HG02981 (cell line): Measurements from ENCODE around the gene TRMT2A.

Experiments used
- ATAC-seq: cut with Tn5 transposase; IDR thresholded peaks from one replicate; pipeline ENCODE4 v1.9.1; 2021; ENCODE audit warnings: mild to moderate bottlenecking, moderate library complexity; ENCODE audit not compliant: unreplicated experiment

Gene TRMT2A

DNA sequence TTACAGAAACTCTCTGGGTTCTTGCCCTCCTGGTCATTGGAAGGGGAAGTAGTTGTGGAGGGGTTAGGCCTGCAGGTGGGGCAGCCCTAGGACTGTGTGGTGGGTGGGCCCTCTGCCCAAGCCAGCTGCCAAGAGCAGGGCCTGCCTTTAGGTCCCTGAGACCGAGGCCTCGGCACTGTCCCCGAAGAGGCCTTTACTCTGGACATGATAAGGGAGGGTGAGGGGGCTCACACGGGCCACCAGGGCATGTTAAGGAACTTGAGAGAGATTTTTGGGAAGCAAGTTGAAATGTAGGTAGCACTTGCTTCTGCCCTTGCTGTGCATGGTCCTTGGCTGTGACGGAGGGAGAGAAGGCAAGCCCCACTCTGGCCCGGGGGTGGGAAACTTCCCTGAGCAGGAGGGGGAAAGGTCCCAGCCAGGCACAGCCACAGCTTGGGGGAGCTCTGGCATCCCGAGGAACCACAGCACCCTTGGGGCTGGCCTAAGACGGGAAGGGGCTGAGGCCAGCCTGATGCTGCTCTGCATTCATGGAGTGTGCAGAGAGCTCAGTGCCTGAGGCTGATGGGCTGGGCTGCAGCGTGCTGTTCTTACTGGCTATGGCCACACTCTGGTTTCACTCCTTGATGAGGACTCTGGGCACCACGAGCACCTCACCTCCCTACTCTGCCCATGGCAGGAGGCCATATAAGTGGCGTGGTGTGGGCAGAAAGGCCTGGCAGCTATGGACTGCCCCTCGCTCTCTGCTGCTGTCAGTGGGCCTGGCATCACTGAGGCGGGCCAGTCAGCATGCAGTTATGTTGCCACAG, 8.9 kb downstream of the TRMT2A start:
- ATAC-seq = no peak

DNA sequence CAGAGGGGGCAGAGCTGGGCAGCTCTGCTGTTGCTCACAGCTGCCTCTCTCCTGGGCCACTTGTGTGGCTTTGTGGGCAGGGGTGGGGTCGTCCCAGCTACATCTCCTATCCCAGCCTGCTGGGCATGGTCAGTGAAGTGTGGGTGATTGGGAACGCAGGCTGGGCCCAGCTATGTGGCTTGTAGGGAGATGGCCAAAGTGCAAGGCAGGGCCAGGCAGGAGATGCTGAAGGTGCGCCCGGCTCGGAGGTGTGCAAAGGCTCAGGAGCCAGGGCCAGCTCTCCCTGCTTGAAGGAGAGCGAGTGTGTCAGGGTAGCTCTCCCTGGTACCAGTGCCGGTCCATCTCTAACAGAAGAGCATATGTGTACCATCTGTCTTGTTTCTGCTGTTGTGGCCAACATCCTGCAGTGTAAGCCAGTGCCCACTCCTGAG, 9.5 kb downstream of the TRMT2A start:
- no peak for ATAC-seq

DNA sequence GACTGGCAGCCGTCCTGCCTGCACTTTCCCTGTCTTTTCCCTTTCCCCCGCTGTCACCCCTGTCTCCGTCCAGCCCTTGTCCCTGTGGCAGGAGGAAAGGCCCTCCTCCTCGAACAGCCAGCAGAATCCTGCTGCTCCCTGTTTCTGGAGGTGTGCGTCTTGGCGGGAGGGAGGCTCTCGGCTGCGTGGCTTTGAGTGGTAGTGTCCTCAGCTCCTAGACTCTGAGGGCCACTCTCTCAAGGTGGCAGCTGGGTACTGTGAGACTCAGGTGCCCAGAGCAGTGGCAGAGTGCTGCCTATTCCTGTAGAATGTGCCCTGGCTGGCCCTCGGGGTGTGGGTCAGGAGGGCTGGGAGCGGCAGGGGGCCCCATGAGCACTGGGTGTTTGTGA, 10.2 kb downstream of the TRMT2A start:
- ATAC-seq = no peak

DNA sequence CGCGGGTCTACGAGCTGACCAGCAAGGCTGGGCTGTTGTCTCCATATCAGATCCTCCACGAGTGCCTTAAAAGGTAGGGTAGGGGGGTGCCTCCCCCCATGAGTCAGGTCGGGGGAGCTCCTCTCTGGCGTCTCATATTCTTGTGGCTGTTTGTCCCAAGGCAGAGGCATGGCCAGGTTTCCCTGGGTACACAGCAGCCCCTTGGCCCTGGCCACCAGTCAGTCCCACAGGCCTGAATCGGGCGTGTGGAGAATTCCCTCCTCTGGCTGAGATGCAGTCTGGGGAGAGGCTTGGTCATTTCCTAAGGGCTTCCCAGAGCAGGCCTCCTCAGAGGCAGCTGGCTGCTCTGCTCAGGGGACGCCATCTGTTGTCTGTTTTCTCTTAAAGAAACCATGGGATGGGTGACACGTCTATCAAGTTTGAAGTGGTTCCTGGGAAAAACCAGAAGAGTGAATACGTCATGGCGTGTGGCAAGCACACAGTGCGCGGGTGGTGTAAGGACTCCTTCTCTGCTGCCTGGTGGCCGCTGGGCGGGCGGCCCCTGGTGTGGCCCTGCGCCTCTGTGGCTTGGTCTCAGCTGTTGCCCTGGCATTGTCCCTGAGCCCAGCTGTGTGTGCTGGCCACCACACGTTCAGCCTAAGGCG, 10.7 kb downstream of the TRMT2A start:
- no peak for ATAC-seq

DNA sequence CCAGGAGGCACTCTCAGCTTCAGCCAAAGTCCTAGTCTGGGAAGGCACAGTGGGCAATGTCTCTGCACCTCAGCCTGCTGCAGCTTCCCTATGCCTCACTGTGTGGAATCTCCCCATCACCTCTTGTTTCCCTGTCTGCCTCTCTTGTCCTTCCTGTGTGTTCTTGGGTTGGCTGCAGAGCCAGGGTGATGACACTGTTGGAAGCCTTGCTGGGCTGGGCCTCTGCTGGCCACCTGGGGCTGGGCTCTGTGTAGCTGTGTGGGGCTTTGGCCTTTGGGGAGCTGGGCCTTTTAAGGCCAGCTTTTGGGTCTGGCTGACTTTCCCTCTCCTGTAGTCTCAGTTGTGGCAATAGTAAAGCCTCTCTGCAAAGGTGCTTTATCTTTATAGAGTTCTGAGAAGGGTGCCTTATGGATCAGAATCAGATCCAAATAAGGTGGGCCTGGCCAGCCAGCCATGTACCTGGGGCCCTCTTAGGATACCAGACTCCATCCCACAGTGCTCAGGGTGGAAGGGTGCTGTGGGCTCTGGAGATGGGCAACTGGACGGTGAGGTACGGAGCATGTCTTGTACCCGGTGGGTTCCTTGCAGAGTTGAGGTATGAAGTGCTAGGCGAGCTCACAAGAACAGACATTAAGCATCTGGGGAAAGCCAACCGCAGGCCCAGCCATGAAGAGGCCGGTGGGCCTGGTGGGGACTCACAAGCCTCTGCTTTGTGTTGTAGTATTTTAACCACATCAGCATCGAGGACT, 11.4 kb downstream of the TRMT2A start:
- no peak for ATAC-seq

DNA sequence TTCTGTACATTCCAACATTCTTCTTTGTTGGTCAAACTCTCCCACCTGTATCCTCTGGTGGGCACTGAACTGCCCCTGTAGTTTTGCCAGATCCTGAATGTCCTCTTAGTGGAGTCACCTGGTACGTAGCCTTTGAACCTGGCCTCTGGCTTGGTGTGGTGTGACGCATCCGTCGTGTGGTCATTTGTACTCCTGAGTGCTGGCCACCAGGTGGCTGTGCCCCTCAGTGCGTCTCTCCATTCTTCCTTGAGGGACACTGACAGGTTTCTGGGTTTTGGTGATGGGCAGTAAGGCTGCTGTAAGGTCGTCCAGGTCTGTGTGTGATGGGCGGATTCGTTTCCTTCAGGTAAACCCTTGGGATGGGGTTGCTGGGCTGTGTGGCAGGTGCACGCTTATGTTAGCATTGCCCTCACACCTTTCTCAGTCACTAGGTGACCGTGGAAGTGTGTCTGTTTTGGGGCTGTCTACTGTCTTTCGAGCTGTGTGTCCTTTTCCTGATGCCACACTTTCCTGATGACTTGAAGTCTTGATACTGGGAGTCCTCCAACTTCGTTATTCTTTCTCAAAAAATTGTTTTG, 14.7 kb downstream of the TRMT2A start:
- ATAC-seq = no peak

DNA sequence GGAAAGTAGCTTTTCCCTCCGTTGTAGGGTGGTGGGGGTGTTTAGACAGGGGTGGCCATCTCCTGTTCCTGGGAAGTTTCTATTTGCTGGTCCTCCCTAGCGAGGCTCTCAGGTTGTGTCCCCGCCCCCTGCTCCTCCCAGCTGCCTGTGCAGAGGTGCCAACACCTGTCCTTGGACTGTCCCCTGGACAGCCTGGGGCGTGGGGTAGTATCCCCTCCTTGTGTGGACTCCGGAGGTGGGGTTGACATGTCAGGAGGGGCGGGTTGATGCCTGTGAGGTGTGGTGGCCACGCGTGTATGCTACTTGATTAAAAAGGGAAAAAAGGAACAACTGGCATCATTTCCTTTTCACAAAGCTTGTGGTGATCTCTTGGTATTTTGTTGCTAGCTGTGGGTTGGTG, 15.4 kb downstream of the TRMT2A start:
- ATAC-seq = no peak

DNA sequence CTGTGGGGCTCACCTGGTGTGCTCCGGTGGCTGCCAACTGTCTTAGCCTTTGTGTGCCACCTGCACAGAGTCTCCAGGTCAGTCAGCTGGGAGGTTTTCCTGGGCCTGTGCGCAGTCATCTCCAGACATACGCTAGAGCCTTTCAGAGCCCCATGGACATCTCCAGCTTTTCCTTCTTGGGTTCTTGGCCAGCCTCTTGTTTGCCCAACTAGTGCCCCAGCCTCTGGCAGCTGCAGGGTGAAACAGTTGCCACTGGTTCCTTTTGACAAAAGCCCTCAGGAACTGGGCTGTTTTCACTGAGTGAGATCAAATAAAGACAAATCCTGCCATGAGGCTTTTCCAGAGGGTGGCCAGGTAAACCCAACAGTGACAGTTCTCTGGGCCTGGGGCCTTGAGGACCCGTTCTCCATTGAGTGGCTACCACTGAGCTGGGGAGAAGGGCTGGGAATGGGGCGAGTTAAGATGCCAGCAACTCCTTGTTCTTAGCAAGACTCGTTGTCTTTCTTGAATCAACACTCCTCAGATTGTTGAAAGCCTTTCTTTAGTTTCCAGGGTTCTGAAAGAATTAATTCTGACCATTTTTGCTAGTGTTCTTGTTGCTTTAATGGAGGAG, 17.8 kb downstream of the TRMT2A start:
- no peak for ATAC-seq

DNA sequence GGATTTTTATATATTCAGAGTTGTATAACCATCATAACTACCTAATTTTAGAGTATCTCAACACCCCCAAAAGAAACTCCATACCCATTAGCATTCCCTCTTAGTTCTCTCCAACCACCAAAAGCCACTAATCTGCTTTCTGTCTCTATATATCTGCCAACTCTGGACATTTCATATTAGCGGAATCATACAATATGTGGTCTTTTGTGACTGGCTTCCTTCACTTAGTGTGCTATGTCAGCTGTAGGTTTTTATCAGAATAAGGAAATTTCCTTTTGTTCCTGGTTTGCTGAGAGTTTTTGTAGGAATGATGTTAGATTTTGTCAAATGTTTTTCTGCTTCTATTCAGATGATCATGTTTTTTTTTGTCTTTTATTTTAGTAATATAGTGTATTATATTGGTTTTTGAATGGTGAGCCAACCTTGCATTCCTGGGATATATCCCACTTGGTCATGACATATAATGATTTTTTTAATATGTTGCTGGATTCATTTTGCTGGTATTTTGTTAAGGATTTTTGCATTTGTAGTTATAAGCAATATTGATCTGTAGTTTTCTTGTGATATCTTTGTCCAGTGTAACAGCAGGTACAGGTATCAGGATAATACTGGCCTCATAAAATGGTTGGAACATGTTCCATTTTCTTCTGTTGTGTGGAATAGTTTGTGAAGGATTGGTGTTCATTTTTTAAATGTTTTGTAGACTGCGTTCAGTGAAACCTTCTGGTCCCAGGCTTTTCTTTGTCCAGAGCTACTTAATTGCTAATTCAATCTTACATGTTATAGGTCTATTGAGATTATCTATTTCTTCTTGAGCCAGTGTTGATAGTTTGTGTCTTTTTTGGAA, 20.2 kb downstream of the TRMT2A start:
- ATAC-seq = no peak

DNA sequence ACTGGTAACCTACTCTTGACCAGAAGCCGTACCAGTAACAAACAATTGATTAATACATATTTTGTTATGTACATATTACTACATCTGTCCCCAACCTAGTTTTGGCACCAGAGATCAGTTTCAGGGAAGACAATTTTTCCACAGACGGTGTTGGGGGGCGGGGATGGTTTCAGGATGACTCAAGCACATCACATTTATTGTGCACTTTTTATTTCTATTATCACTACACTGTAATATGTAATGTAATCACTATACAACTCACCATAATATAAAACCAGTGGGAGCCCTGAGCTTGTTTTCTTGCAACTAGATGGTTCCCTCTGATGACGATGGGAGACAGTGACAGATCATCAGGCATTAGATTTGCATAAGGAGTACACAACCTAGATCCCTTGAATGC, 21.5 kb downstream of the TRMT2A start:
- ATAC-seq = no peak

DNA sequence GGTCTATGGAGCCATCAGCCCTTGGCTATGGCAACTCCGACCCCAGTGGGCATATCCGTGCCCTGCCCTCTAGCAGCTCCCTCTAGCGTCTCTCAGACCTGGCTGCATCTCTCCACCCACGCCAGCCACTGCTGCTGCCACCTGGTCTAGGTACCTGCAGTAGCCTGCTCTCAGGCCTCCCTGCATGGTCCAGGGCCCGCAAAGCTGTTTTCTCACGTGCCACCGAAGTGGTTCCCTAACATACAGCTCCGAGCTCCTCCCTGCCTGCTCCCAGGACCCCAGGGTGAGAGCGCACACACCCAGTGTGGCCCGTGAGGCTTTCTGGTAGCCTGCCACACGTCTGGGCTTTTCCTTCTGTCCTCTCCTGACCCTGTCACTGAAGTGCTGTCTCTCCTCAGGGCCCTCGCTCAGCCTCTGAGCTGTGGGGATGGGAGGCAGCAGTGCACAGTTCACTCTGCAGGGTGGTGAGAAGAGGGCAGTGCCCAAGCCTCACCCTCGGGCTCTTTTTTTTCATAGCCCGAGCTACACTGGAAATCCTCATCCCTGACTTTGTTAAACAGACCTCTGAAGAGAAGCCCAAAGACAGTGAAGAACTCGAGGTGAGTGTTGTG, 22.7 kb downstream of the TRMT2A start:
- no peak for ATAC-seq

DNA sequence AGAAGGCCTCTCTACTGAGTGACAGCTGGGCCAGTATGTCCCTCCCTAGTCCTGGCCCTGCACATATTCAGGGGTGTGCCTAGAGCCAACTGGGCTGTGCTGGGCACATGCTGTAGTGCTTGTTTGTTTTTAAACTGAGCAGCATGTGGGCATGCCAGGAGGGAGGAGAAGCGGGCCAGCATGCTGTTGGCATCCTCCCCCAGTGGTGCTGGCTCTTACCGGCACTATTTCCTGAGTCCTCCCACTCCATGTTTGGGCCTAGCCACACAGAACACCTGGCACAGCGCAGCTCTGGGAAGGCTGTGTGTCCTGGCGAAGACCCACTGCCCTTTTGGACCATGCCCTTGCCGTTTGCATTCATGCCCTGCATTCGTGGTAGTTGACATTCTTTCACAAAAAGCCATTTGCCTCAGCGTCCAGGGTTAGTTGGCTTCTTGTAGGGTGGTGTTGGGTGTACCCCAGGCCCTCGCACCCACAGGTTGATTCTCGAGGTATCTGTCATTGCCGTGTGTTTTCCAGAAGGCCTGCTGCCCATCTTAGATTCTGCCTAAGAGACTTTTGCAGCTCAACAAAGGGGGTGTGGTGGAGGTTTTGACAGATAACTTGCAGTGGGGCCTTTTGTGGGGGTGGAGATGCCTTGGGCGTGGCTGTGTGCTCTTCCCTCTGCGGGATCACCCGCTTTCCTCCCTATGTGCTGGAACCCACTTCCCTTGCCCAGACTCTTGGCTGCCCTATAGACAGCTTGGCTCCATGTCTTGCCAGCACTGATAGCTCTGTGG, 23.4 kb downstream of the TRMT2A start:
- ATAC-seq = no peak

DNA sequence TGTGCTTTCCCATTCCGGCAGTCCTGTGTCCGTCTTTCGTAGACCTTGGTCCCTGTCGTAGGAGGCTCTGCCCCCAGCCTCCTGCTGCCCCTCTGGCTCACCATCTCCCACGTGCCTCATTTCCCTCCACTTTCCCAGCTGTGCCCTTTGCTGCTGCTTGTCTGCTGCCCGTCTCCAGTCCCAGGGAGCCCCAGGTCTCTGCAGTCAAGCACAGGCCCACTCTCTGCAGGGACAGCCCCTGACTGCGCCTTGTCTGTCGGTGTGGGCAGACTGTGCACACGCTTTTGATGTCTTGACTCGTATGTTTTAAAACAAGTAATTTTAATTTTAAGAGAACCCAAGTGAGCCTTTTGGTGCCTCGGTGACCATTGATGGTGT, 24.6 kb downstream of the TRMT2A start:
- no peak for ATAC-seq

DNA sequence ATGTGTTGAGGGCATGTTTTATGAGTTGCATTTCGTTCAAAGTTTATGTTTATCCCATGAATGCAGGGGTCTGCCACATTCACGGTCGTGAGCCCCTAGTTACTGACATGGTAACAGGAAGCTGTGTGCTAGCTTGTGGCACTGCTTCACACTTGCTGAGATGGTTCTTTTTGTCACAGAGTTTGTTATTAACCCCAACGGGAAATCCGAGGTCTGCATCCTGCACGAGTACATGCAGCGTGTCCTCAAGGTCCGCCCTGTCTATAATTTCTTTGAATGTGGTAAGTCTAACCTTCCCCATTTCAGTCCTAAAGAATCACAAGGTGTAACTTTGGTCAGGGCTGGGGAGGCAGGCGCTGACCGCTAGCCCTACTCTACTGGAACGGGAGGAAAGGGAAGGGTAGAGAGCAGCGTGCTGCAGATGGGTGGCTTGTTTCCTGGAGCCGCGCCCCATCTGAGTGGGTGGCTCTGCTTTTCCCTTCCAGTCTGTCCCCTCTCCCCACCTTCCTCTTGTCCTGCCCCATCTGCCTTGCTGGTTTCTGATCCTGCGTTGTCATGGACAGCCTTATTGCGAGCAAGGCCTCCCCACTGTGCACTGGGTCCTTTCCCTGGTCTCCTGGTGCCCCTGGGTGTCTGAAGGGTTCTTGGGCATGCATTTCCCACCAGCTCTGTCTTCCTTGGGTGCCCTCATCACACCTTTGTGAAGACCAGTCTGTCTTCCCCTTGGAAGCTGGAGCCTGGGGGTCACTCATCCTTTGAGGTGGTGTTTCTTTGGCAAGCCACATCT, 25.1 kb downstream of the TRMT2A start:
- no peak for ATAC-seq

DNA sequence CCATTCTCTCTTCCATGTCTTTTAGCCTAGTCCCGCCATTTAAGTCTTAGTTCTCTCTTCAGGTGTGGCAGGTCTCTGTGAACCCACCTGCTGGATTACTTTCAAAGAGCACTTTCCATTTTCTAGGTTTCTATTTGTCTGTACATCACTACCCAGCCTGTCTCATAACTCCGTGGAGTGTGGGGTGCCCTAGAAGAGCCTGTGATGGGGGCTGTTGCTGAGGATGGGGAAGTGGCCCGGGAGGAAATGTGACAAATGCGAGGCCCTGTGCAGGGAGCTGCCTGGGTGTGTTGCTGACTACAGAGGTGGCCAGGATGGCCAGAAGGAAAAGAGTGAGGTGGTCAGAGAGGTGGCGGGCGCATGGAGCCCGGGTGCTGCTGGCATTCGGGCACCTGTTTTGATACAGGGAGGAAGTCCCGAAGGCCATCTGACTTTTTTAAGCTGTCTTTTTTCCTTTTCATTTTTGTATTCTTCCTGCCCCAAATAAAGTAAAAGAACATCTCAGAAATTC, 26.2 kb downstream of the TRMT2A start:
- no peak for ATAC-seq

DNA sequence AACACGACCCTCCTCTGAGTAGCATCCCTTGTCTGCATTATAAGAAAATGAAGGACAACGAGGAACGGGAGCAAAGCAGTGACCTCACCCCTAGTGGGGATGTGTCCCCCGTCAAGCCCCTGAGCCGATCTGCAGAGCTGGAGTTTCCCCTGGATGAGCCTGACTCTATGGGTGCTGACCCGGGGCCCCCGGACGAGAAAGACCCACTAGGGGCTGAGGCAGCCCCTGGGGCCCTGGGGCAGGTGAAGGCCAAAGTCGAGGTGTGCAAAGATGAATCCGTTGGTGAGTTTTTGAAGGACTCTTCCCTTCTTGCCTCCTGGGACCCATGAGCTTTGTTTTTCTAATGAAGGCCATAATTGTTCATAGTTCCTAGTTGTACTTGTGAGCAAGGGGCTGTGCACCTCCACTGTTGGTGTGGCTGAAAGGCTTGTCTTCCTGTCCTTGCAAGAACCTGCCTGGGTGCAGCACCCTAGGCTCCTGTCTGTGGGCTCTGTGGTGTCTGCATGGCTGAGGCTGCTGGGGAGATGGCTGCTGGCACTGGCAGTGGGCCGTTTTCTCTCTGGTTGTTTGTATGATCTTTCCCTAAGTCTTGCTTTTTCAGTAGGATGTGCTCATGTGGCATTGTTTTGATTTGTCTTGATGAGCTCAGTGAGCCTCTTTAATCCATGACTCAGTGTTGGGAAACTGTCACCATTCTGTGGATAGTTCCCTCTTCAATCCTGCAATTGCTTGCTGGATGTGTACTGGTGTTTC, 26.9 kb downstream of the TRMT2A start:
- ATAC-seq = no peak

DNA sequence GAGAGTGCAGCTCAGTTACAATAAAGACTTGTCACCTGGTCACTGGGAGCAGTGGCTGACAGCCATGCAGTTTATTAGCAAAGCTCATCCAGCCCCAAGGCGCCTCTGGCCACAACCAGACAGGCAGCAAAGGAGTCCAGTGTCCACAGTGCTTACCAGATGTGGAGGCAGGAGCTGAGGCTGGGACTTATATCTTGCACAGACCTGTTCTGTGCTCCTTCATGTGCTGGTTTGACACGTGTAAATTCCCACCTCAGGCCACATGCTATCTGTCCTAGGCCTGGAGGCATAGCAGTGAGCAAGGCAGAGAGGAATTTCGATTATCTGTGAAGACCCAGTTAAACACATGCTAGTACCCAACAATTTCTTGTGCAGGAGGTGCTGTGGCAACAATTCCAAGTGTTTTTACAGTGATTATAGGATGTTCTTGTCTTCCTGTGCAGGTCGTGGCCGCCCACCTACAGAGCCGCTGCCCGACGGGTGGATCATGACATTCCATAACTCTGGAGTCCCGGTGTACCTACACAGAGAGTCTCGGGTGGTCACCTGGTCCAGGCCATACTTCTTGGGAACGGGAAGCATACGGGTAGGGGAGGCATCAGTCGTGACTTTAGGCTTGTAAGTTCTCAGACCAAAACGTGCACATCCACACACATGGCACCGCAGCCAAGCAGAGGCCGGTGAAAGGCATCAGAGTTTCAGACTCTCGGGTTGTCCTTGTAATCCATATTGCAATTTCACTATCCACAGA, 27.6 kb downstream of the TRMT2A start:
- no peak for ATAC-seq
